H9 (cell line): ENCODE data around the gene ANTXR2. TPM values are rescaled to one million over a fixed set of nuclear protein-coding genes. Genes with fewer than 3 reads are reported as not detected.

Source experiments
- DNase-seq: peaks from one replicate; pipeline ENCODE4 v3.0.0-alpha.2; 2017
- H2AFZ ChIP-seq: one replicate; pipeline ENCODE4 v1.6.1; 2013; ENCODE audit warnings: mild to moderate bottlenecking, low read length, control low read depth, moderate library complexity
- H2AK5ac ChIP-seq: 2 replicates; pipeline ENCODE4 v1.6.1; 2013; ENCODE audit warnings: low read length, control low read depth, mixed read lengths; ENCODE audit not compliant: insufficient read length
- H2BK120ac ChIP-seq: one replicate; pipeline ENCODE4 v1.6.1; 2013; ENCODE audit warnings: low read depth, mild to moderate bottlenecking, low read length, control low read depth, inconsistent platforms; ENCODE audit not compliant: poor library complexity, severe bottlenecking
- H2BK12ac ChIP-seq: 2 replicates; pipeline ENCODE4 v1.6.1; 2013; ENCODE audit warnings: low read length, control low read depth, mixed read lengths, low read depth; ENCODE audit not compliant: insufficient read length
- H2BK15ac ChIP-seq: 2 replicates; pipeline ENCODE4 v1.6.1; 2013; ENCODE audit warnings: low read depth, low read length, control low read depth
- H2BK20ac ChIP-seq: one replicate; pipeline ENCODE4 v1.6.1; 2013; ENCODE audit warnings: low read depth, mild to moderate bottlenecking, low read length, control low read depth, inconsistent platforms; ENCODE audit not compliant: poor library complexity, severe bottlenecking
- H2BK5ac ChIP-seq: 2 replicates; pipeline ENCODE4 v1.6.1; 2013; ENCODE audit warnings: low read length, control low read depth, mixed read lengths; ENCODE audit not compliant: insufficient read length
- H3K14ac ChIP-seq: 2 replicates; pipeline ENCODE4 v1.6.1; 2013; ENCODE audit warnings: low read length, control low read depth; ENCODE audit not compliant: insufficient read depth
- H3K18ac ChIP-seq: 2 replicates; pipeline ENCODE4 v1.6.1; 2013; ENCODE audit warnings: low read depth, mild to moderate bottlenecking, mixed read lengths, low read length, control low read depth; ENCODE audit not compliant: insufficient read length
- H3K23ac ChIP-seq: 2 replicates; pipeline ENCODE4 v1.6.1; 2013; ENCODE audit warnings: low read length, control low read depth, mixed read lengths, low read depth; ENCODE audit not compliant: insufficient read length
- H3K23me2 ChIP-seq: 2 replicates; pipeline ENCODE4 v1.6.1; 2013; ENCODE audit warnings: low read depth, mild to moderate bottlenecking, mixed read lengths, low read length, control low read depth; ENCODE audit not compliant: insufficient read length, poor library complexity, severe bottlenecking
- H3K27ac ChIP-seq: 2 replicates; pipeline ENCODE4 v1.5.1; 2013; ENCODE audit warnings: low read length, control low read depth, mixed read lengths, low read depth; ENCODE audit not compliant: insufficient read length
- H3K27me3 ChIP-seq: 2 replicates; pipeline ENCODE4 v1.6.1; 2013; ENCODE audit warnings: low read length, control low read depth, inconsistent platforms; ENCODE audit not compliant: insufficient read depth
- H3K4ac ChIP-seq: 2 replicates; pipeline ENCODE4 v1.6.1; 2013; ENCODE audit warnings: low read depth, mild to moderate bottlenecking, control low read depth, inconsistent platforms, low read length, moderate library complexity
- H3K4me1 ChIP-seq: 2 replicates; pipeline ENCODE4 v1.6.1; 2013; ENCODE audit warnings: low read length, control low read depth, inconsistent platforms; ENCODE audit not compliant: insufficient read depth
- H3K4me2 ChIP-seq: 2 replicates; pipeline ENCODE4 v1.6.1; 2013; ENCODE audit warnings: low read length, control low read depth, mixed read lengths; ENCODE audit not compliant: insufficient read length, insufficient read depth
- H3K56ac ChIP-seq: 2 replicates; pipeline ENCODE4 v1.6.1; 2013; ENCODE audit warnings: low read depth, mild to moderate bottlenecking, mixed read lengths, low read length, control low read depth; ENCODE audit not compliant: insufficient read length
- H3K79me1 ChIP-seq: 2 replicates; pipeline ENCODE4 v1.6.1; 2013; ENCODE audit warnings: low read depth, mild to moderate bottlenecking, moderate library complexity, low read length, control low read depth, inconsistent platforms; ENCODE audit not compliant: insufficient read depth, poor library complexity, severe bottlenecking
- H3K79me2 ChIP-seq: 2 replicates; pipeline ENCODE4 v1.6.1; 2013; ENCODE audit warnings: low read length, control low read depth, inconsistent platforms; ENCODE audit not compliant: insufficient read depth
- H3K9ac ChIP-seq: 2 replicates; pipeline ENCODE4 v1.6.1; 2013; ENCODE audit warnings: low read length, control low read depth, mixed read lengths; ENCODE audit not compliant: insufficient read length; ENCODE audit errors: extremely low read depth
- H3K9me3 ChIP-seq: one replicate; pipeline ENCODE4 v1.6.1; 2013; ENCODE audit warnings: low read depth, low read length, inconsistent platforms; ENCODE audit not compliant: control insufficient read depth
- H3T11ph ChIP-seq: one replicate; pipeline ENCODE4 v1.6.1; 2013; ENCODE audit warnings: mild to moderate bottlenecking, low read length, control low read depth, inconsistent platforms
- H4K20me1 ChIP-seq: one replicate; pipeline ENCODE4 v1.6.1; 2013; ENCODE audit not compliant: control insufficient read depth, insufficient read length, insufficient read depth
- H4K5ac ChIP-seq: 2 replicates; pipeline ENCODE4 v1.6.1; 2013; ENCODE audit warnings: low read depth, mild to moderate bottlenecking, mixed read lengths, low read length, control low read depth; ENCODE audit not compliant: insufficient read length
- H4K8ac ChIP-seq: replicated peaks from 2 replicates; pipeline ENCODE4 v1.6.1; 2013; ENCODE audit warnings: low read length, control low read depth, mixed read lengths, low read depth; ENCODE audit not compliant: insufficient read length
- H4K91ac ChIP-seq: 2 replicates; pipeline ENCODE4 v1.6.1; 2013; ENCODE audit warnings: low read depth, mild to moderate bottlenecking, moderate library complexity, mixed read lengths, low read length, control low read depth; ENCODE audit not compliant: insufficient read length
- H3K27ac Mint-ChIP-seq, 3 experiments: 2 replicates in 2 of 3; 3 replicates in 1 of 3; pipeline ENCODE4 v1.8.0; 2020 to 2021; ENCODE audit warnings: mixed read lengths in 3 of 3, mild to moderate bottlenecking in 1 of 3, moderate library complexity in 1 of 3
- H3K27me3 Mint-ChIP-seq: 2 replicates; pipeline ENCODE4 v1.8.0; 2021; ENCODE audit warnings: low read depth, mild to moderate bottlenecking, moderate library complexity, mixed read lengths
- H3K36me3 Mint-ChIP-seq, 3 experiments: 2 replicates in 2 of 3; 3 replicates in 1 of 3; pipeline ENCODE4 v1.8.0; 2020 to 2021; ENCODE audit warnings: low read depth in 3 of 3, mixed read lengths in 3 of 3; ENCODE audit not compliant: insufficient read depth in 1 of 3
- H3K4me1 Mint-ChIP-seq, 2 experiments: 2 replicates each; pipeline ENCODE4 v1.8.0; 2020; ENCODE audit warnings: mixed read lengths in 2 of 2
- H3K4me3 Mint-ChIP-seq, 2 experiments: 2 replicates in 1 of 2; 3 replicates in 1 of 2; pipeline ENCODE4 v1.8.0; 2020 to 2021; ENCODE audit warnings: mild to moderate bottlenecking in 2 of 2, mixed read lengths in 2 of 2, moderate library complexity in 1 of 2
- H3K9me3 Mint-ChIP-seq, 2 experiments: 2 replicates in 1 of 2; 3 replicates in 1 of 2; pipeline ENCODE4 v1.8.0; 2020; ENCODE audit warnings: mild to moderate bottlenecking in 2 of 2, mixed read lengths in 2 of 2, moderate library complexity in 1 of 2
- CTCF ChIP-seq: fragments of 200-600 bp; sonication (generic); conservative IDR thresholded peaks from 3 replicates; pipeline ENCODE4 v1.8.0; 2021; ENCODE audit warnings: antibody characterized with exemption, mild to moderate bottlenecking
- WGBS: extraction: QIAGEN DNeasy Blood & Tissue Kit; methylation state at CpG from one replicate; pipeline ENCODE4 v1.1.7; 2013; ENCODE audit warnings: missing lambda C conversion rate, low lambda C conversion rate, mixed read lengths; ENCODE audit not compliant: insufficient read length; ENCODE audit errors: extremely low coverage; 5-methylcytosine and 5-hydroxymethylcytosine counted together
- total RNA-seq: library from RNA; stranded (reverse); gene quantifications from 2 replicates; pipeline ENCODE4 v1.2.1, GENCODE V29; 2021

ANTXR2 gene
- total RNA-seq, 1 experiment from 2014 or later = 4.7 TPM

- Histone ChIP-seq H3K4me2 (peak overlapping the region; percentile 87), H4K8ac (no peak overlapping the region), H3K56ac (no peak overlapping the region), H4K5ac (no peak overlapping the region), H3K14ac (peak overlapping the region; percentile 77), H2BK15ac (no peak overlapping the region), H4K91ac (no peak overlapping the region), H2AK5ac (no peak overlapping the region), H3K23me2 (peaks cover 18% of the 10 kb centered on the region), H2BK120ac (no peak overlapping the region), H3K79me1 (no peaks in the 10 kb centered on the region), H2BK5ac (no peak overlapping the region), H3K9ac (no peak overlapping the region), H2BK20ac (no peak overlapping the region), H3K79me2 (no peaks in the 10 kb centered on the region), H3T11ph (no peak overlapping the region), H3K27me3 (no peaks in the 10 kb centered on the region), H4K20me1 (no peaks in the 10 kb centered on the region), H3K23ac (no peak overlapping the region), H2AFZ (no peak overlapping the region), H3K9me3 (no peaks in the 10 kb centered on the region), H2BK12ac (no peak overlapping the region), H3K27ac (no peak overlapping the region), H3K4ac (no peak overlapping the region), H3K18ac (peak overlapping the region; percentile 16), H3K4me1 (no peaks in the 10 kb centered on the region; the same call in 1 of the 2 replicates)
- Mint-ChIP-seq H3K4me3 (peak overlapping the region; percentile 90 to 98), H3K4me1 (peaks cover 13 to 14% of the 10 kb centered on the region in 2 experiments), H3K27me3 (peaks cover 39% of the 10 kb centered on the region), H3K27ac (no peak overlapping the region; a peak in 1 of 7 replicates), H3K9me3 (peaks cover 0 to 2% of the 10 kb centered on the region in 2 experiments; a peak in 2 of 5 replicates), H3K36me3 (peaks cover 0 to 4% (median 0%) of the 10 kb centered on the region in 3 experiments; a peak in 1 of 7 replicates)
- no CpG with 5 or more reads among the region's 37 CpGs for WGBS
- no peak for TF ChIP-seq CTCF
- DNase-seq = peak; percentile 73
Observed at GRCh38 chr4:80072228-80072743, 743 bp downstream of the ANTXR2 start.
